HG03139 (cell line): Measurements from ENCODE around the gene LGALS9.
"Not testable (repeated sequence)": the region's sequence is repeated elsewhere in the genome, so short reads cannot be mapped to it uniquely, and the experiment has no call there.

ENCODE experiments used
- ATAC-seq: cut with Tn5 transposase; IDR thresholded peaks from one replicate; pipeline ENCODE4 v1.9.1; 2021; ENCODE audit not compliant: unreplicated experiment

LGALS9 gene

DNA sequence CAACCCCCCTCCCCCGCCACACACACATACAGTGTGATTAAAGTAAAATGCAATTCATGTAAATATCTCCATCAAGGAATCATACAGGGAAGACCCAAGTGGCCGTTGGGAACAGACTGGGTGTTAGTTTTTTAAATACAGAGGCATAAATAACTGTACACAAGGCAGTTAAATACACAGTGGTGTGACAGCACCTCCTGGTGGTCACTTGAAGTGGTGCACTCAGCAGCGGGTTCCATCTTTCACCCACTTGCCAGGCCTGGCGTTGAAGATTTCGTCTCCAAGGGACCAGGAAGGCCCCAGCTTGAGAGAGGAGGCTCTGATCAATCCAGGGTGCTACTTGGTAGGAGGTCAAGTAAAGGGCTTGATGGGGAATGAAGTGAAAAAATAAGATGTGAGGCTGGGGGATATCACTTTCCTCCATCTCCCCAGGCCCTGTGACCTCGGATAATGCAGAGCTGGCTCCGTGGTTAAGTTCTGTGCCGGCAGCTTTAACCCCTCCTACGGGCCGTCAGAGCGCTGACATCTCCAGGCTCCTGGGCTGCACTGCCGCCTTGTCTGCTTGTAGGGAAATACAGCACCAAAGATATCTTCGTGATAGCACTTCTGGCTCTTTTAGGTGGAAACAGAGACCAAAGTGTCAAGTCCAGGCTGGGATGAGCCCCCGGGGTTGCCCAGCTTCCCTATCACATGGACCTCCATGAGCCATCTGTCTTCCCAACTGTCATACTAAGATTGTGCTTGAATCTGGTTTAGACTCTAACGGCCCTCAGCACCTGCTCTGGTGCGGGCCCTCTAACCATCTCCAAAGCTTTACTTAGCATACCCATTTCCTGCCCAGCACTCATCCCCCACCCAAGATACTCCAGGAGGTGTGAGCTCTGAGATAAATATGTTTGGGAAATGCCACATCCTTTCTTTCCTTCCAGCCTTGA lies 20.7 kb downstream of the LGALS9 start:
- ATAC-seq, result no peak

DNA sequence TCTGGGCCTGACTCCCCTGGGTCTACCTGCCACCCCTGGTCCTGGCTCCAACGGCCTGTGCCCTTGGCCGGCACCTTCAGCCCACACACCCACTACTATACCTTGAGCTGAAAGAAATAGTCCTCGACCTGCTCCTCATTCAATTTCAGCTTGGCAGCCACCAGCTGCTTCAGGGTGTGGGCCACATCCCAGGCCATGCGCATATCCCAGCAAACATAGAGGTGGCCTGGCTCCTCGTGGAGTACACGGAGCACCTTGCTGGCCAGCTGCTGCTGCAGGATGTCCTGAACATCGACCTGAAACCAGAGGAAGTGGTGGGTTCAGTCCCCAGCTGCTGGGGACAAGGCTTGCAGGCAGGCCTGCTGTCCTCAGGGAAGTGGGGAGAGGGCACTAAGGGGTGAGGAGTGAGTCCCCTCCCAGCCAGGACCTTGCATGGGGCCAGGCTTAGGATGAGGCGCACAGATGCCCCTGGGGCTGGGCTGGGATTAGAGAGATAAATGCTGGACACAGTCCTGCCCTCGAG lies 22.5 kb downstream of the LGALS9 start:
- not testable (repeated sequence) for ATAC-seq

DNA sequence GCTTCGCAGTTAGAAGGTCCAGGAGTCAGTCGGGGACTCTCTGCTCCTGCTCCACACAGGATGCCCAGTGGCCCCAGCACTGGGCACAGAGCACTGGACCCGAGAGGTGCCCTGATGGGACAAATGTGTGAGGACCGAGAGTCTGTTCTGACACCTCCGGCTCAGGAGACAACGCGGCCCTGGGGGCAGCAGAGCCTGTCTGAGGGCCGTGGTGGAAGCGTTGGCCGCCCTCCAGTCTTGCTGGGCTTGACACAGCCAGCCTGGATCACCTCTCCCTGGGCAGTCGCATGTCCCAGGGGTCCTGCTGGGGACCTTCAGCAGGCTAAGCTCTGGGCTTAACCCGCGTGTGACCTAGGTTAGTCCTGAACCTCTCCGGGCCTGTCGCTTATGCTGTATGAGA lies 23.1 kb downstream of the LGALS9 start:
- ATAC-seq, result no peak

DNA sequence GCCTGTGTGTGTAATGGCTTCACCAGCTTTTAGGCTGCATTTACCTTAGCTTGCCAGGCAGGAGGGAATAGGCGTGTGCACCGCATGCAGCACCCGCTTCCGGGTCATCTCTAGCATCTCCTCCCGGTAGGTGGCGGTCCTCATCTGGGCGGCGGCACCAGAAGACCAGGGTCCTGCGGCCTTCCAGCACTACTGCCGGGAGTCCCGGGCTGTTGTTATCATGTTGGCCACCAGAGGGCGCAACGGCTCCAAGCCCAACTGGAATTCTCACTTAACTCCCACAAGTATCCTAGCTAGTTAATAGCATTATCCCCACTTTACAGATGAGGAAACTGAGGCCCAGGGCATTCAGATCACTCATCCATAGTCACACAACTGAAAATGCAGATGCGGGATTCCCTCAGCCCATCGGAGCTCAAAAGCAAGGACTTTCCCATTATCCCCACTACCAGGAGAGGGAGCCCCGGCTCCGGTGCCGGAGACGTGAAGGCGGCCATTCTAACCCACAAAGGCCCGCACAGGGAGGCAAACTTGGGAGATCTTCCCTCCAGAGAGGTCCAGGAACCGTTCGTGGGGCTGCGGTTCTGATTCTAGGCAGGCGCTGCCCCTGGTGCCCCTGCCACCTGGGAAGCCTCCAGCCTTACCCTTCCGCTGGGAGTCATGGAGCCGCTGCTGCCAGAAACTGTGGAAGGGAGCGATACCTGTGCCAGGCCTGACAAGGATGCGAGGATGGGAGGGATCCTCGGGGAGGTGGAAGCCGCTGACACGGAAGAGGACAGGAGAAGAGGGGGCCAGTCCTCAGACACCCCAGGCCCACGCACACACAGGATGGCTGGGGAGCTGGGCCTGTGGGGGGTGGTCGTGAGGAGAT lies 23.9 kb downstream of the LGALS9 start:
- ATAC-seq, result no peak

DNA sequence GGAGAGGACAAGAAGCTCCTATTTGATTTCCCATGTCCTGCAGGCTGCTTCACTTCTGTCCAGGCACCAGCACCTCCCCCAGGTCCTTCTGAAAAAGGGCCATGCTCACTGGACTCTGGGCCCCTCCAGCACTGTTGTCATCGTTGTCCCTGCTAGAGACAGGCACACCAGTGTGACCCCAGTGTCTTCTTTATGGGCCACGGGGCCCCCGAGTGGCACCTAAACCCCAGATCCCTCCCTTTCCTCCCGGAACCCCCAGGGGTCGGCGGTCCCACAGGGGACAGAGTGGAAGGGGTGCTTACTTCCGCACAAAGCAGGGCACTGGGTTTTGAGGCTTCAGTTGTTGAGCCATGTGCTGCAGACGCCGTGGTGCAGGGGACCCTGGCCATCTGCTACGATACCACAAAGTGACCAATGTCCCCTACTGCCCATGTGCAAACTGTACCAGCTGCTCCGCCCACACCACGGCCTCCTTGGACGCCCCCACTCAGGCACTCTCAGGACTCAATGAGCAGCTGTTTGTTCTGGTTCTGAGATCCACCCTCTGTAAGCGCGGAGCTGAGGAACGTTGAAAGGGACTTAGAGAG lies 24.6 kb downstream of the LGALS9 start:
- ATAC-seq, result not testable (repeated sequence)

DNA sequence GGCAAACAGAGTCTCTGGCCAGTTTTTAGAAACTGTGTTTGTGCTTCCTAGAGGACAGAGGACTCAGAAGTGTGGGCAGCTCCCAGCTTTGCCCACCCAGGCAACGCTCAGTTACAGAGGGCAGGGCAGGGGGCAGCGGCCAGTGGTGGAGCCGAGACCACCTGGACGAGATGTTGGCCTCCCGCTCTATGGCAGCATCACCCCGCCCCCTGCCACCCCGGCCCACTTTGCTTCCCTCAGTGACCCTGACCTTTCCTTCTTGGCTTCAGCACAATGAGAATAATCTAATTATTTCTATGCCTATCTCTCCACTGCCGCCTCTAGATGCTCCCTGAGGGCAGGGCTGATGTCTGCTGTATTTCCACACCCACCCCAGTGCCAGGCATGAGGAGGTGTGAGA lies 25.6 kb downstream of the LGALS9 start:
- not testable (repeated sequence) for ATAC-seq

DNA sequence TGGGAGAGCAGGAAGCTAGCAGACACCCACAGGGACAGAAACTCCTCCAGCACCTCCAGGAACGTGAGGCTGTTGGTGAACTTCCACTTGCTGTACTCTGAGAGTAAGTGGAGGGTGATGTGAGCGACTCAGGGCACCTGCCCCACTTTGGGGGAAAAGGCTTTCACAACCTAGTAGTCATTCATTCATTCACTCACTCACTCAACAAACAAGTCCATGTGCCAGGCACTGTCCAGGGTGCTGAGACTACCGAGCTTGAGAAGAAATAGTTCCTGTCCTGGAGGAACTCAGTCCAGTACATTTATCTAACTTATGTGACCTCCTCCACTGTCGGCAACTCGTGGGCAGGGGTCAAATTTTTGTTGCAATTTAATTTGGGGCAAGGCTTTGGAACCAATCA lies 26.6 kb downstream of the LGALS9 start:
- no peak for ATAC-seq

DNA sequence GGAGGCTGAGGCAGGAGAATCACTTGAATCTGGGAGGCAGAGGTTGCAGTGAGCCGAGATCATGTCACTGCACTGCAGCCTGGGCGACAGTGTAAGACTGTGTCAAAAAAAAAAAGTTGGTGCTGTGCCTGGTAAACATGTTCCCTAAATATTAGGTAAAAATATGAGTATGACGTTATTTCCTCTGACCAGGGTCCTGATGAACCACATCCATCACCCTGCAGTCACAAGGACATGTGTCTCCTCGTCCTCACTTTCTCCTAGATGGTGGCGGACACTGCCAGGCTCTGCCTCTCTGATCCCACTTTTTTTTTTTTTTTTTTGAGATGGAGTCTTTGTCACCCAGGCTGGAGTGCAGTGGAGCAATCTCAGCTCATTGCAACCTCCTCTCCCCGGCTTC lies 28.7 kb downstream of the LGALS9 start:
- ATAC-seq, result no peak

DNA sequence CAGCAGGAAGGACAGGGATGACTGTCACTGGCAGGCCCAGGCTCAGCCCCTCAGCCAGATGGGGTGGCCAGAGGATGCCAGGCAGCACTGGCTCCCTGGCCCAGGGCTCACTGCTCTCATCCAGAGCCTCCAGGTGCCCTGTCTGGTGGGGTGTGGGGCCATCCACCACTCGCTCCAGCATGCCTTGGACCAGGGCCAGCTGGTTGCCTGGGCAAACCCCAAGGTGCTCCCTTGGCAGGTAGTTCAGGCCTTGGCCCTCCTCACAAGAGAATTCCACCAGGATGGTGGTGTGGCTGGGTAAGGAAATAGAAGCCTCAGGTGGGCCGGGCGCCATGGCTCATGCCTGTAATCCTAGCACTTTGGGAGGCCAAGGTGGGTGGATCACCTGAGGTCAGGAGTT lies 29.4 kb downstream of the LGALS9 start:
- ATAC-seq, result no peak

DNA sequence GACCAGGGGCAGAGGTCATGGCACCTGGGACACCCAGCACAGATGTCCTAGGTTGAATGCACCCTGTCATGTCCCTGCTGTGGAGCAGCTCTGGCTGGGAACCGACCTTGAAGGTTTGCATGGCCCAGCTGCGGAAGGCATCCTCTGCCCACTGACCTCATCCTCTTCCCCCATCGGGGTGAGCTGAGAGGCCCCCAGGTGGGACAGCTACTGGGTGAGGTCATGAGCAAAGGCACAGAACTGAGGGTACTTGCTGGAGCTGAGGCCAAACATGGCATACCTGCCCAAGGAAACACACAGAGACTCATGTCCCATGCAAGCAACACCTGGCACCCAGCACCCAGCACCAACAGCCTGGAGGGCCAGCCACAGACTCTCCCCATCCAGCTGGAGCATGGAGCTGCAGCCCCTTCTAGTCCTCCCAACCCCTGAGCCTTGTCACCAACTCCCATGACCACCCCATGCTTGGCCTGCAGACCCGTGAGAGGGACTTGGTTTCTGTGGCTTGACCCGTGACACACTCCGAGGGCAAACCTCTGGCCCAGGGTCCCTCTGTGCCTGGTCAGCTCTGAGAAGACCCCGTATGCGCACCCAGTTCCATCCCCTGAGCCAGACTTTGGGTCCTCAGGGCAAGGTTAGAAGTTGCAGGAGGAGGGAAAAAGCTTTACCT lies 33.1 kb downstream of the LGALS9 start:
- ATAC-seq, result no peak

DNA sequence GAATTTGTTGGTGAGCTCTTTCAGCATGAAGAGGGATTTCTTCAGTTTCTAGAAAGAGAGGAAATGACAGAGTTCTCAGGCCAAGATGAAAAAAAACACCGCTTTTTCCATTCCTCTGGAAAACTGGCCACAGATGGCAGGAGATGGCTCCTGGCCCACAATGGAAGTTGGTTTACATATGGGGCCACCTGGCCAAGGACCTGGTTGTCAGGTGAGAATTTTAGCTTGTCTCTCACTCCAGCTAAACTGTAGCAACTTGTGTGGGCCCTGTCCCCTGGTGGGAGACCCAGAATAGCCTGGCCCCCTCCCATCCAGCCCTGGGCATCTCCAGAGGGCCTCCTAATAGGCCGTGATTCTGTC lies 33.6 kb downstream of the LGALS9 start:
- ATAC-seq, result no peak

DNA sequence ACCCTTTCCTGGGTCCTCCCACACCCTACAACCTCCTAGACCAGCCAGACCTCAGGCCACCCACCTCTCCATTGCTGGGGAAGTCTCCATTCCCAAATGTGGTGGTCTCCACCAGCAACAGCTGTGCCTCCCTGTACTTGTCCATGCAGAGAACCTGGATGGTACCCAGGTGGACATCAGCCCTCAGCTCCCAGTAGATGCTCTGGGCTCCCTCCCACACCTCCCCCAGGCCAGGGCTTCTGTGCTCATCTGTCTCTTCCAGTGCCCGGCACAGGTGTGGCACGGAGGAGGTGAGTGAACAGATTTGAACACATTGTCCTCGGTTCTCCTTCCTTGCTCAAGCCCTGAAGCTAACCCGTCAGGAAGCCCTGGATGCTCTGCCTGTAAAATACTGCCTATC lies 34.6 kb downstream of the LGALS9 start:
- no peak for ATAC-seq

DNA sequence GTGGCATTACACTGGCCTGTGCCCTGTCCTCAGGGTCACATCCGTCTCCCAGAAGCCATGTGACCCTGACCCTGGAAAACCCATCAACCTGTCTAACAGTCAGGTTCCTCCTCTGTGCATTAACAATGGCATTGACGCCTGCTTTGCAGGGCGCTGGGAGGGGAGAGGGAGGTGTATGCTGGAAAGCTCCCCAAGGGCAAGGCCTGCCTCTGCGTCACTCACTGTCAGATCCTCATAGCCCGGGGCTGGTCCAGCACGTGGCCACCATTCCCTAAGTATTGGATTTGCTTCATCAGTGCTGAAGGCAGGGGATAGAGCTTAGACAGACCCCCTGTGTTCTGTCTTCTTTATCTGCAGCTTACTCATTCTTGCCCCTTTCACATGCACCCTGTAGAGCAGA lies 35.3 kb downstream of the LGALS9 start:
- not testable (repeated sequence) for ATAC-seq

DNA sequence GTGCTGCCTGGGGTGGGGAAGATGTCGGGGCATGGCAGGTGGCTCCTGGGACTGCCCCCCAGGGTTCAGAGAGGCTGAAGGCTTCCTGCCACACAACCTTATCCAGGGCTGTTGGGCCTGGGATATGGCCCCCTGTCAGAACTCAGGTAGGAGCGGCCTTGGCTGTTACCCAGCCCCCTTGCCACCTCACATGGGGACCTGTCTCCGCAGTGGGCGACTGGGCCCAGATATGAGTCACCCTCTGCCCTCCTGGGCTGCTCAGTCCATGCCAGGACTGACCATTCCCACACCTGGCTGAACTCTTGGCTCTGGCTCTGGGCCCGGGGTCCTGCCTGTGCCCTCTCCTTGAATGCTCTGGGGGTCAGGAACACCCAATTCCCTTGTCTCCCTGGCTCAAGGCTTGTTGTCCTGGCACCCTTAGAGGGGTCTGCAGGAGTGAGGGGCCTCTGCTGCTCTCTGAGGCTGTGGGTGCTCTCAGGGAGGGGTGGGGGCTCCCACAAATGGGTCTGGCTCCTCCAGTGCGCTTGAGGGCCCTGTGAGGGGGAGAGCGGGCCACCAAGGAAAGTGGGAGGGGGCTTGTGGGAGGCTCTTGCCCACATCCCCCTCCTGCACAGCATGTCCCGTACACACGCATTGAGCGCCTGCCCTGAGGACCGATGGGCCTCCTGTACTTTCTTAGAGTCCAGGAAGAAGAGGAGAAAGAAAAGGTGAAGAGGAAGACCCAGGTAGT lies 36.0 kb downstream of the LGALS9 start:
- no peak for ATAC-seq

DNA sequence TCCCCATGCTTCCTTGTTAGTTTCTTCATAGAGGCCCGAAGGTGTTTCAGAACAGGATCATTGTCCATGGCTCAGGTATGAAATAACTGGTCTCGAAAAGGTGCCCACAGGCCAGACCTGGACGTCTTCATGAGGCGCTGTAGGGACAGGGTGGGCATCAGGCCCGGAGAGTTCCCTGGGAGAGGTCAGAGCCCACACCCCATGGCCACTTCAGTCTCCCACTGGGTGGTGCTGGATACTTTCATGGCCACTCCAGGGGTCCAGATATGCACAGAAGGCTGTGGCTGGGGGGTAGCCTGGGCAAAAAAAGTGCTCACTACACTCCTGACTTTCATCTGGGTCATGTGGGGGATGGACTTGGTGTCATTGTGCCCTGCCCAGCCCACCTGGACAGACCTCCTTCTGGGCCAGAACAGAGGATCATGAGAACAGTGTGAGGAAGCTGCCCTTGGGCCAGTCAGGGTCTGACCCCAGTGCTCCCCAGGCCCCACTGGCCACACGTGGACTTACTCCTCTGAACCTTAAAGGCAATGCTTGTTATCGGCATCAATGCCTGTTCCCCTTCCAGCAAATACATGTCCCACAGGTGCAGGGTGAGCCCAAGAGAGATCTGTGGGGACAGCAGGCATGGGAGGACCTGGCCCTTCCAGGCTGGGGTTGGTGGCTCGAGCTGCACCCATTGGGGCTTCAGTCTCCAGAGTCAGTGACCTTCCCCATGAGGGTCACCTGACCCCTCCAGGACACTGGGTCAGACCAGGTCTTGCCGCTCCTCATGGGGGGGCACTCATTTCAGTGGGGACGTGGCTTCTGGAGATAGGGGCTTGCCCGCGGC lies 36.9 kb downstream of the LGALS9 start:
- ATAC-seq, result no peak

DNA sequence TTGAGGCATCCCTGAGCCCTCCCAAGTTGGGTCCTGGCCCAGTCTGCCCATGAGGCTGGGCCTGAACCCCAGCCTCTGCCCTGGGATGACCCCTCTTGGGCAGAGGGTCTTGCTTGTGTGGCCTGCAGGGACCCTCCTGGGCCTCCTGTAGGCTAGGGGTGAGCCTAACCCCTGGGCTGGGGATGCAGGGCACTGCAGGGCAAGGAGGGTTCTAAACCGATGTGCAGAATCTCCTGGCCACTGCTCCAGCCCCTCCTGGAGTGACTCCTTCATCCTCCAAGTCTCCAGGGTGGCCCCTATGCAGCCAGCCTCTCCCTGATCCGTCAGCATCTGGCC lies 37.5 kb downstream of the LGALS9 start:
- ATAC-seq, result no peak

DNA sequence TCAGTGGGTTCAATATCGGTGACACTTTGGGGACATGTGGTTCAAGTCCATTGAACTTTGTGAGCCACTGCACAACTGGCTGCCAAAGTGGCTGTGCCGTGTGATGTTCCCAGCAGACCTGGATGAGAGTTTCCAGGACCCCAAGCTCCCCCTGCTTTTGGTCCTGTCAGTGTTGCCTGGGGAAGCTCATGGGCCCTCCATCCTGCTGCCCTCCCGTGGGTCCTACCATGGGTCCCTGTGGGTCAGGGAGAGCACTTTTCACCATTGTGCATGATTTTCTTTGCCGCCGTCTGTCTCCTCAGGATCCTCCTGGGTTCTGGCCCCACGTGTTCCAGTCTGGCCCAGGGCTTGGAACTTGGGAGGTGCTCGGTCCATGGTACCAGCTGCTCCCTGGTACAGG lies 38.1 kb downstream of the LGALS9 start:
- no peak for ATAC-seq

DNA sequence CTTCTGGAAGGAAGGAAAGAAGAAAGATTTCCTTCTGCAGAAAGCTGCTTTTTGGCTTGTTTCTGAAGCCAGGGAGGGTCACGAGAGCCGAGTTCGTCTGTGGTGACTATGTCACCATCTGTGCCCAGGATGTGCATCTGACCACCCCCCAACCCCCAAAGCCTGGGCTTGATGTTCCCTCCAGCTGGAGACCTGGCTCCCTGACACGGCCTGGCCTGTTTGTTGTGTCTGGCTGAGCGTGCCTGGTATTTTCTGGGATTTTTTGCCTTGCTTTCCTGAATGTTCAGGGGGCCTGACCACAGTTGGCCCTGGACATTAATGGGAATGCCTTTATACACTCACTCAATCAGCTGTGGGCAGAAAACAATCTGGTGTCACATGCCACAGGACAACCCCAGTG lies 38.9 kb downstream of the LGALS9 start:
- ATAC-seq, result no peak

DNA sequence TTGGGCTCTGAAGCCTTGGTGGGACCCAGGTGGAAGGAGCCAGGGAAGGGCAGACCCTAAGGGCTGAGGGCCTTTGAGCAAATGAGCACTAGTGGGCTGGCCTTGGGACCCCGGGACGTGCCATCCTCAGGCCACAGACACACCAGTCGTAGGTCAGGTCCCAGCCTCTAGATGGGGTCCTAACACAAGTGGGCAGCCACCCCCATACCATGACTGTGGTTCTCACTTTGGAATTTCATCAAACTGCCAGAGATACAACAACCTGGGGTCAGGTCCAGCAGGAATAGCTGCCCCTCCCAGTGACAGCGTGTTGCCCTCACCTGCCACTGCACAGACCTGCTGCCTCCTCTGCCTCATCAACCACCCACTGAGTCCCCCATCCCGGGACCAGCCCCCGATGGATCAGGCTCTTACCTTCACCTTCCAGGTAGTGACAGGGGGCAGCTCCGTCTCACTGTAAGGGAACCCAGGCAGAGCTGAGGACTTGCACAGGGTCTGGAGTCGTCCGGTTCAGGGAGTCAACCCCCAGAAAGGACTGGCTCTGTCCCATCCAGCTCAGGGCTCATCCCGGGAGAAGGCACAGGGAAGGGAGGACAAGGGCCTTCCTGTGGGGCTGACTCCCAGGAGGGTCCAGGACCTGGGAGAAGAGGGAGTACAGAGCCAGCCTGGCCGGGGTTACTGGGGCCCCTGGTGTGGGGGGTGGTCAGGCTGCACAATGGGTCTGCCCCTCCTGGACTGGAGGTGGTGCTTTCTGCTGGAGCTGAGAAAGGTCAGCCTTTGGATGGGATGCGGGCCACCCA lies 40.0 kb downstream of the LGALS9 start:
- ATAC-seq, result no peak
